Mesenchymal stem cell (in vitro differentiated cells and primary cell): ENCODE data around the gene IPCEF1.
A peak's percentile ranks its signal among the peaks of the same experiment; 100 is the strongest.

ENCODE experiments used
- DNase-seq: peaks from one replicate; pipeline ENCODE4 v3.0.0-alpha.2; 2013
- H2AFZ ChIP-seq: one replicate; pipeline ENCODE4 v1.6.1; 2013; ENCODE audit warnings: low read depth, mild to moderate bottlenecking, control low read depth, inconsistent platforms, low read length, moderate library complexity
- H2AK5ac ChIP-seq: 2 replicates; pipeline ENCODE4 v1.6.1; 2013; ENCODE audit warnings: low read length, moderate library complexity, mild to moderate bottlenecking, inconsistent platforms; ENCODE audit not compliant: severe bottlenecking
- H2BK120ac ChIP-seq: one replicate; pipeline ENCODE4 v1.6.1; 2013; ENCODE audit warnings: low read depth, mild to moderate bottlenecking, inconsistent platforms, low read length, moderate library complexity
- H2BK12ac ChIP-seq, 2 experiments: one replicate each; pipeline ENCODE4 v1.6.1; 2013; ENCODE audit warnings: inconsistent platforms in 2 of 2, low read length in 2 of 2, mild to moderate bottlenecking in 2 of 2, moderate library complexity in 2 of 2, control low read depth in 1 of 2
- H2BK15ac ChIP-seq: one replicate; pipeline ENCODE4 v1.6.1; 2013; ENCODE audit warnings: mild to moderate bottlenecking, low read depth, inconsistent platforms; ENCODE audit not compliant: poor library complexity, severe bottlenecking
- H2BK5ac ChIP-seq: 2 replicates; pipeline ENCODE4 v1.6.1; 2013; ENCODE audit warnings: low read depth, mild to moderate bottlenecking, low read length, control low read depth, inconsistent platforms; ENCODE audit not compliant: poor library complexity, severe bottlenecking
- H3K14ac ChIP-seq, 2 experiments: one replicate each; pipeline ENCODE4 v1.6.1; 2013; ENCODE audit warnings: inconsistent platforms in 2 of 2, low read length in 2 of 2, control low read depth in 1 of 2, mild to moderate bottlenecking in 1 of 2, moderate library complexity in 1 of 2
- H3K18ac ChIP-seq, 2 experiments: one replicate each; pipeline ENCODE4 v1.6.1; 2013; ENCODE audit warnings: inconsistent platforms in 2 of 2, low read length in 2 of 2, control low read depth in 1 of 2, low read depth in 1 of 2, mild to moderate bottlenecking in 1 of 2
- H3K23ac ChIP-seq, 2 experiments: one replicate each; pipeline ENCODE4 v1.6.1; 2013; ENCODE audit warnings: inconsistent platforms in 2 of 2, low read length in 2 of 2, mild to moderate bottlenecking in 2 of 2, moderate library complexity in 2 of 2, control low read depth in 1 of 2
- H3K27ac ChIP-seq: 2 replicates; pipeline ENCODE4 v1.5.1; 2013; ENCODE audit warnings: mild to moderate bottlenecking, moderate library complexity, low read length, control low read depth, inconsistent platforms; ENCODE audit not compliant: poor library complexity, severe bottlenecking
- H3K27me3 ChIP-seq, 2 experiments: 2 replicates each; pipeline versions ENCODE4 v1.6.1 to v1.7.0; 2013; ENCODE audit warnings: low read length in 2 of 2, mild to moderate bottlenecking in 2 of 2, moderate library complexity in 2 of 2, control low read depth in 1 of 2, inconsistent platforms in 1 of 2; ENCODE audit not compliant: control insufficient read depth in 1 of 2, insufficient read depth in 1 of 2
- H3K36me3 ChIP-seq, 2 experiments: 2 replicates each; pipeline versions ENCODE4 v1.6.1 to v1.7.0; 2013; ENCODE audit warnings: low read length in 2 of 2, control low read depth in 1 of 2, inconsistent platforms in 1 of 2, low read depth in 1 of 2, mild to moderate bottlenecking in 1 of 2; ENCODE audit not compliant: insufficient read depth in 2 of 2, control insufficient read depth in 1 of 2
- H3K4ac ChIP-seq, 2 experiments: one replicate each; pipeline ENCODE4 v1.6.1; 2013; ENCODE audit warnings: inconsistent platforms in 2 of 2, low read length in 2 of 2, mild to moderate bottlenecking in 2 of 2, moderate library complexity in 2 of 2, control low read depth in 1 of 2, low read depth in 1 of 2
- H3K4me1 ChIP-seq: 2 replicates; pipeline ENCODE4 v1.6.1; 2013; ENCODE audit warnings: low read depth, low read length, control low read depth; ENCODE audit not compliant: control insufficient read depth, insufficient read depth
- H3K4me2 ChIP-seq: 2 replicates; pipeline ENCODE4 v1.6.1; 2013; ENCODE audit warnings: low read length, mild to moderate bottlenecking, inconsistent platforms; ENCODE audit not compliant: poor library complexity, severe bottlenecking
- H3K4me3 ChIP-seq, 2 experiments: 2 replicates each; pipeline versions ENCODE4 v1.5.1 to v1.7.0; 2013; ENCODE audit warnings: low read length in 2 of 2, mild to moderate bottlenecking in 2 of 2, control low read depth in 1 of 2, low read depth in 1 of 2; ENCODE audit not compliant: insufficient read depth in 1 of 2
- H3K79me1 ChIP-seq: replicated peaks from 2 replicates; pipeline ENCODE4 v1.6.1; 2013; ENCODE audit warnings: mild to moderate bottlenecking, control low read depth, low read length, inconsistent platforms; ENCODE audit not compliant: poor library complexity, severe bottlenecking
- H3K9ac ChIP-seq: 2 replicates; pipeline ENCODE4 v1.7.0; 2013; ENCODE audit warnings: mild to moderate bottlenecking, low read length, moderate library complexity
- H3K9me3 ChIP-seq: 2 replicates; pipeline ENCODE4 v1.7.0; 2013; ENCODE audit warnings: mild to moderate bottlenecking, low read length; ENCODE audit not compliant: control insufficient read depth
- H4K8ac ChIP-seq: one replicate; pipeline ENCODE4 v1.6.1; 2013; ENCODE audit warnings: inconsistent platforms, mild to moderate bottlenecking, low read length, moderate library complexity
- H4K91ac ChIP-seq: one replicate; pipeline ENCODE4 v1.6.1; 2013; ENCODE audit warnings: mild to moderate bottlenecking, low read length, inconsistent platforms
- WGBS: methylation state at CpG from one replicate; pipeline ENCODE4 v1.1.7; 2013; ENCODE audit warnings: mixed read lengths; 5-methylcytosine and 5-hydroxymethylcytosine counted together

The IPCEF1 gene

GRCh38 chr6:154159126-154159525, 197.5 kb downstream of the IPCEF1 start:
- Histone ChIP-seq H3K4ac (no peak overlapping the region), H3K79me1 (no peaks in the 10 kb centered on the region), H3K4me3 (no peak overlapping the region), H3K27me3 (no peaks in the 10 kb centered on the region), H2AFZ (no peak overlapping the region), H2BK12ac (no peak overlapping the region), H3K14ac (no peak overlapping the region), H3K36me3 (no peaks in the 10 kb centered on the region), H3K4me1 (peaks cover 3% of the 10 kb centered on the region), H2BK15ac (no peak overlapping the region), H3K23ac (no peak overlapping the region), H3K9ac (no peak overlapping the region), H4K91ac (no peak overlapping the region), H3K9me3 (no peaks in the 10 kb centered on the region), H3K18ac (no peak overlapping the region), H2AK5ac (no peak overlapping the region), H2BK5ac (no peak overlapping the region), H3K27ac (no peak overlapping the region), H2BK120ac (no peak overlapping the region), H3K4me2 (no peak overlapping the region), H4K8ac (no peak overlapping the region)
- no peak for DNase-seq
- 88% methylated on average over 2 of the region's 2 CpGs for WGBS

GRCh38 chr6:154157706-154158105, 198.9 kb downstream of the IPCEF1 start:
- H3K79me1 ChIP-seq, result no peaks in the 10 kb centered on the region
- no peaks in the 10 kb centered on the region for H3K36me3 ChIP-seq
- no peak overlapping the region for H3K27ac ChIP-seq
- H3K23ac ChIP-seq, result no peak overlapping the region
- no peak overlapping the region for H4K8ac ChIP-seq
- no peak overlapping the region for H4K91ac ChIP-seq
- no peak overlapping the region for H2BK120ac ChIP-seq
- H2AK5ac ChIP-seq, result no peak overlapping the region
- H2AFZ ChIP-seq, result no peak overlapping the region
- no peak overlapping the region for H2BK15ac ChIP-seq
- no peak overlapping the region for H2BK5ac ChIP-seq
- no peaks in the 10 kb centered on the region for H3K9me3 ChIP-seq
- no peak overlapping the region for H3K4ac ChIP-seq
- H3K14ac ChIP-seq, result no peak overlapping the region
- H3K4me3 ChIP-seq, result no peak overlapping the region
- no peak for DNase-seq
- no peak overlapping the region for H3K4me2 ChIP-seq
- H2BK12ac ChIP-seq, result no peak overlapping the region
- H3K27me3 ChIP-seq, result no peaks in the 10 kb centered on the region
- no peak overlapping the region for H3K18ac ChIP-seq
- H3K4me1 ChIP-seq, result peaks cover 3% of the 10 kb centered on the region
- H3K9ac ChIP-seq, result no peak overlapping the region

- no peaks in the 10 kb centered on the region for H3K27me3 ChIP-seq
- no peak overlapping the region for H3K4me2 ChIP-seq
- DNase-seq, result no peak
- no peak overlapping the region for H2BK5ac ChIP-seq
- 85% methylated on average over 4 of the region's 4 CpGs for WGBS
- H3K4ac ChIP-seq, result no peak overlapping the region
- no peak overlapping the region for H3K27ac ChIP-seq
- no peak overlapping the region for H4K91ac ChIP-seq
- H4K8ac ChIP-seq, result no peak overlapping the region
- no peak overlapping the region for H3K4me3 ChIP-seq
- H2AK5ac ChIP-seq, result no peak overlapping the region
- no peak overlapping the region for H2BK12ac ChIP-seq
- H3K79me1 ChIP-seq, result no peaks in the 10 kb centered on the region
- H3K4me1 ChIP-seq, result peaks cover 3% of the 10 kb centered on the region
- no peak overlapping the region for H3K14ac ChIP-seq
- no peak overlapping the region for H2AFZ ChIP-seq
- no peak overlapping the region for H3K9ac ChIP-seq
- H3K36me3 ChIP-seq, result no peaks in the 10 kb centered on the region
- H3K9me3 ChIP-seq, result no peaks in the 10 kb centered on the region
- no peak overlapping the region for H3K18ac ChIP-seq
- H2BK120ac ChIP-seq, result no peak overlapping the region
- H3K23ac ChIP-seq, result no peak overlapping the region
- no peak overlapping the region for H2BK15ac ChIP-seq
Observed at GRCh38 chr6:154157082-154157481, 199.5 kb downstream of the IPCEF1 start.

GRCh38 chr6:154156135-154156896, 200.3 kb downstream of the IPCEF1 start:
- H3K23ac ChIP-seq, result no peak overlapping the region
- no peak overlapping the region for H3K18ac ChIP-seq
- peak; percentile 30 for DNase-seq
- no peaks in the 10 kb centered on the region for H3K9me3 ChIP-seq
- H3K27ac ChIP-seq, result no peak overlapping the region
- no peak overlapping the region for H2BK5ac ChIP-seq
- no peak overlapping the region for H4K8ac ChIP-seq
- H3K4me2 ChIP-seq, result no peak overlapping the region
- H3K79me1 ChIP-seq, result no peaks in the 10 kb centered on the region
- H3K4ac ChIP-seq, result no peak overlapping the region
- no peaks in the 10 kb centered on the region for H3K27me3 ChIP-seq
- H4K91ac ChIP-seq, result no peak overlapping the region
- no peak overlapping the region for H2BK120ac ChIP-seq
- H3K36me3 ChIP-seq, result no peaks in the 10 kb centered on the region
- no peak overlapping the region for H3K14ac ChIP-seq
- no peak overlapping the region for H2BK15ac ChIP-seq
- no peak overlapping the region for H3K4me3 ChIP-seq
- H3K4me1 ChIP-seq, result peaks cover 3% of the 10 kb centered on the region
- H3K9ac ChIP-seq, result no peak overlapping the region
- WGBS, result 93% methylated on average over 10 of the region's 11 CpGs
- no peak overlapping the region for H2BK12ac ChIP-seq
- H2AK5ac ChIP-seq, result no peak overlapping the region
- H2AFZ ChIP-seq, result no peak overlapping the region
